WTC11 (cell line): Measurements from ENCODE around the gene EPO. TPM values are rescaled to one million over a fixed set of nuclear protein-coding genes. Genes with fewer than 3 reads are reported as not detected.

Source experiments
- ATAC-seq: fragments of 200-7000 bp; cut with Tn5 transposase; 2 replicates; pipeline ENCODE4 v1.10.0; 2021; ENCODE audit warnings: mild to moderate bottlenecking, moderate library complexity
- CTCF ChIA-PET: fragments of 300-600 bp; sonication (Branson Sonifier 250); formaldehyde crosslinking; loops from one replicate; lab custom pipeline; 2021; ENCODE audit warnings: antibody characterized with exemption; lab: Charles Lee
- POLR2A ChIA-PET: fragments of 350-600 bp; sonication (Branson Sonifier 250); formaldehyde crosslinking; loops from one replicate; lab custom pipeline; 2021; ENCODE audit warnings: antibody characterized with exemption; lab: Charles Lee
- DNase-seq: peaks from one replicate; pipeline ENCODE4 v3.0.0; 2021; ENCODE audit warnings: low spot score
- H3K27ac Mint-ChIP-seq: 2 replicates; pipeline ENCODE4 v1.8.0; 2021; ENCODE audit warnings: mixed read lengths
- H3K27me3 Mint-ChIP-seq: 2 replicates; pipeline ENCODE4 v1.8.0; 2021; ENCODE audit warnings: low read depth, mild to moderate bottlenecking, moderate library complexity, mixed read lengths
- H3K36me3 Mint-ChIP-seq: 2 replicates; pipeline ENCODE4 v1.8.0; 2021; ENCODE audit warnings: mixed read lengths
- H3K4me1 Mint-ChIP-seq: 2 replicates; pipeline ENCODE4 v1.8.0; 2022; ENCODE audit warnings: mixed read lengths
- H3K4me3 Mint-ChIP-seq: 2 replicates; pipeline ENCODE4 v1.8.0; 2021; ENCODE audit warnings: mild to moderate bottlenecking, moderate library complexity, mixed read lengths
- H3K9me3 Mint-ChIP-seq: 2 replicates; pipeline ENCODE4 v1.8.0; 2021; ENCODE audit warnings: mixed read lengths
- CBFB ChIP-seq: sonication (generic); formaldehyde crosslinking; IDR thresholded peaks from 2 replicates; pipeline ENCODE4 v1.8.1; 2022; ENCODE audit warnings: mild to moderate bottlenecking, low read depth, missing genetic modification reagents
- CDX4 ChIP-seq: fragments of 250-450 bp; sonication (Bioruptor Pico); IDR thresholded peaks from 2 replicates; pipeline ENCODE4 v1.9.0; 2021; ENCODE audit warnings: moderate library complexity, mild to moderate bottlenecking, inconsistent platforms, borderline replicate concordance
- CTCF ChIP-seq: fragments of 200-600 bp; IDR thresholded peaks from 2 replicates; pipeline ENCODE4 v1.8.0; 2022; ENCODE audit warnings: antibody characterized with exemption
- E2F5 ChIP-seq: sonication (generic); formaldehyde crosslinking; IDR thresholded peaks from 2 replicates; pipeline ENCODE4 v1.8.1; 2022; ENCODE audit warnings: mild to moderate bottlenecking, moderate library complexity, missing genetic modification reagents
- ERG ChIP-seq: fragments of 250-450 bp; sonication (Bioruptor Pico); IDR thresholded peaks from 2 replicates; pipeline ENCODE4 v1.8.0; 2021; ENCODE audit warnings: mild to moderate bottlenecking
- JAZF1 ChIP-seq: fragments of 250-450 bp; sonication (Bioruptor Pico); IDR thresholded peaks from 2 replicates; pipeline ENCODE4 v1.9.0; 2021; ENCODE audit warnings: moderate library complexity, mild to moderate bottlenecking, inconsistent platforms
- MYBL2 ChIP-seq: sonication (generic); formaldehyde crosslinking; IDR thresholded peaks from 2 replicates; pipeline ENCODE4 v1.8.1; 2023; ENCODE audit warnings: mild to moderate bottlenecking, moderate library complexity, missing genetic modification reagents
- NFATC4 ChIP-seq: fragments of 250-450 bp; sonication (Bioruptor Pico); IDR thresholded peaks from 2 replicates; pipeline ENCODE4 v1.9.0; 2021; ENCODE audit warnings: mild to moderate bottlenecking
- NR1H2 ChIP-seq: sonication (generic); formaldehyde crosslinking; IDR thresholded peaks from 2 replicates; pipeline ENCODE4 v1.9.0; 2021; ENCODE audit warnings: mild to moderate bottlenecking, moderate library complexity, missing genetic modification reagents
- SMAD4 ChIP-seq: sonication (generic); formaldehyde crosslinking; IDR thresholded peaks from 2 replicates; pipeline ENCODE4 v1.8.0; 2022; ENCODE audit warnings: mild to moderate bottlenecking, missing genetic modification reagents
- SOX15 ChIP-seq: fragments of 250-450 bp; sonication (Bioruptor Pico); IDR thresholded peaks from 2 replicates; pipeline ENCODE4 v1.9.0; 2021; ENCODE audit warnings: mild to moderate bottlenecking
- TP53 ChIP-seq: sonication (generic); formaldehyde crosslinking; IDR thresholded peaks from 2 replicates; pipeline ENCODE4 v1.8.1; 2023; ENCODE audit warnings: mild to moderate bottlenecking, missing genetic modification reagents
- ZBTB21 ChIP-seq: sonication (generic); formaldehyde crosslinking; IDR thresholded peaks from 2 replicates; pipeline ENCODE4 v1.8.1; 2023; ENCODE audit warnings: mild to moderate bottlenecking, missing genetic modification reagents, borderline replicate concordance
- ZNF232 ChIP-seq: sonication (generic); formaldehyde crosslinking; IDR thresholded peaks from 2 replicates; pipeline ENCODE4 v1.8.0; 2022; ENCODE audit warnings: mild to moderate bottlenecking, missing genetic modification reagents
- ZNF396 ChIP-seq: fragments of 250-450 bp; sonication (Bioruptor Pico); IDR thresholded peaks from 2 replicates; pipeline ENCODE4 v1.8.0; 2021; ENCODE audit warnings: mild to moderate bottlenecking, moderate library complexity, borderline replicate concordance
- ZNF416 ChIP-seq: fragments of 250-450 bp; sonication (Bioruptor Pico); IDR thresholded peaks from 2 replicates; pipeline ENCODE4 v1.9.0; 2021; ENCODE audit warnings: mild to moderate bottlenecking, inconsistent platforms
- ZNF425 ChIP-seq: fragments of 250-450 bp; sonication (Bioruptor Pico); conservative IDR thresholded peaks from 2 replicates; pipeline ENCODE4 v1.9.0; 2021; ENCODE audit warnings: mild to moderate bottlenecking
- total RNA-seq: library from RNA; stranded (reverse); gene quantifications from 3 replicates; pipeline ENCODE4 v1.2.3, GENCODE V29; 2021
- TF ChIP-seq, protein P1 (sequence below): fragments of 250-450 bp; sonication (Bioruptor Pico); IDR thresholded peaks from 2 replicates; pipeline ENCODE4 v1.9.0; 2021; ENCODE audit warnings: mild to moderate bottlenecking

The EPO gene
- total RNA-seq, 1 experiment from 2014 or later, result 0.63 TPM

DNA sequence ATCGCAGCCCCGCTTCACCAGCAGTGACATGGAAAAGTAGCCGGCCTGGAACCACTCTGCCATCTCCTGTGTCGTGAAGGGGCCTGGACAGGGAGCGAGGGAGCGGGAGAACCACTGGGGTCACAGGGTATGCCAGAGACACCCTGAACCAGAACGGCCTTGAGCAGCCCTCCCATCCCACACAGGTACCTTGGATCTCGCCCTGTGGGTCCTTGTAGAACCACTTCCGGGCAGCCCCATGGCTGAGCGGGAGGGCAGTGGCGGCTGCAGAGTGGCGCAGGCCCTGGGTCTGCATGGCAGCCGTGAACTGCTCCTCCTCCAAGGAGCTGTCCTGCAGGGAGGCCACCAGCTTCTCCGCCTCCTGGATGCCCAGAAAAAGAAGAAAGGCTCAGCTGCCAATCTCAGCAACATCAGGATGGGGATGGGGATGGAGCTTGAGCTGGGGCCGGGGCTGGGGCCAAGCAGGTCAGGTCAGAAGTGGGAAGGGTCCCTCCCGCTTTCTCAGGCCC is 35.7 kb upstream of the EPO start:
- DNase-seq (no peak), ATAC-seq (no peak)
- no peak overlapping the region for H3K4me3 Mint-ChIP-seq
- H3K27me3 Mint-ChIP-seq, result no peaks in the 10 kb centered on the region
- peaks cover 10% of the 10 kb centered on the region; the same call in 1 of the 2 replicates for H3K4me1 Mint-ChIP-seq
- CTCF ChIA-PET, result interaction anchor here (0.6 to 3.4 kb wide), 2 partner anchors 21 to 115 kb away, joined by 5 to 12 read pairs; partner anchors contain the start of gene POP7
- peaks cover 30% of the 10 kb centered on the region for H3K36me3 Mint-ChIP-seq
- POLR2A ChIA-PET, result interaction anchor here (0.6 to 0.8 kb wide), 3 partner anchors 10 to 489 kb away, joined by 3 to 12 read pairs (median 4); no protein-coding TSS in a partner anchor
- TF ChIP-seq JAZF1 (CRISPR knock-in tag) (no peak), SMAD4 (CRISPR knock-in tag) (no peak), CBFB (CRISPR knock-in tag) (no peak), SOX15 (CRISPR knock-in tag) (no peak), MYBL2 (CRISPR knock-in tag) (no peak), NFATC4 (no peak), CTCF (no peak), NR1H2 (CRISPR knock-in tag) (no peak), ZNF232 (CRISPR knock-in tag) (no peak), E2F5 (CRISPR knock-in tag) (no peak), ZNF425 (CRISPR knock-in tag) (no peak), ZNF416 (no peak), ZBTB21 (CRISPR knock-in tag) (no peak), CDX4 (CRISPR knock-in tag) (no peak), ZNF396 (no peak), TP53 (CRISPR knock-in tag) (no peak), ERG (CRISPR knock-in tag) (no peak)
- TF ChIP-seq, protein P1, sequence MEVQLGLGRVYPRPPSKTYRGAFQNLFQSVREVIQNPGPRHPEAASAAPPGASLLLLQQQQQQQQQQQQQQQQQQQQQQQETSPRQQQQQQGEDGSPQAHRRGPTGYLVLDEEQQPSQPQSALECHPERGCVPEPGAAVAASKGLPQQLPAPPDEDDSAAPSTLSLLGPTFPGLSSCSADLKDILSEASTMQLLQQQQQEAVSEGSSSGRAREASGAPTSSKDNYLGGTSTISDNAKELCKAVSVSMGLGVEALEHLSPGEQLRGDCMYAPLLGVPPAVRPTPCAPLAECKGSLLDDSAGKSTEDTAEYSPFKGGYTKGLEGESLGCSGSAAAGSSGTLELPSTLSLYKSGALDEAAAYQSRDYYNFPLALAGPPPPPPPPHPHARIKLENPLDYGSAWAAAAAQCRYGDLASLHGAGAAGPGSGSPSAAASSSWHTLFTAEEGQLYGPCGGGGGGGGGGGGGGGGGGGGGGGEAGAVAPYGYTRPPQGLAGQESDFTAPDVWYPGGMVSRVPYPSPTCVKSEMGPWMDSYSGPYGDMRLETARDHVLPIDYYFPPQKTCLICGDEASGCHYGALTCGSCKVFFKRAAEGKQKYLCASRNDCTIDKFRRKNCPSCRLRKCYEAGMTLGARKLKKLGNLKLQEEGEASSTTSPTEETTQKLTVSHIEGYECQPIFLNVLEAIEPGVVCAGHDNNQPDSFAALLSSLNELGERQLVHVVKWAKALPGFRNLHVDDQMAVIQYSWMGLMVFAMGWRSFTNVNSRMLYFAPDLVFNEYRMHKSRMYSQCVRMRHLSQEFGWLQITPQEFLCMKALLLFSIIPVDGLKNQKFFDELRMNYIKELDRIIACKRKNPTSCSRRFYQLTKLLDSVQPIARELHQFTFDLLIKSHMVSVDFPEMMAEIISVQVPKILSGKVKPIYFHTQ (CRISPR knock-in tag), result no peak
- no peaks in the 10 kb centered on the region for H3K9me3 Mint-ChIP-seq
- H3K27ac Mint-ChIP-seq, result no peak overlapping the region
